Measurements from ENCODE around the gene C14orf119. TPM values are rescaled to one million over a fixed set of nuclear protein-coding genes. Genes with fewer than 3 reads are reported as not detected.

Gene C14orf119
- total RNA-seq, 1 experiment from 2014 or later = 46.8 TPM

DNA sequence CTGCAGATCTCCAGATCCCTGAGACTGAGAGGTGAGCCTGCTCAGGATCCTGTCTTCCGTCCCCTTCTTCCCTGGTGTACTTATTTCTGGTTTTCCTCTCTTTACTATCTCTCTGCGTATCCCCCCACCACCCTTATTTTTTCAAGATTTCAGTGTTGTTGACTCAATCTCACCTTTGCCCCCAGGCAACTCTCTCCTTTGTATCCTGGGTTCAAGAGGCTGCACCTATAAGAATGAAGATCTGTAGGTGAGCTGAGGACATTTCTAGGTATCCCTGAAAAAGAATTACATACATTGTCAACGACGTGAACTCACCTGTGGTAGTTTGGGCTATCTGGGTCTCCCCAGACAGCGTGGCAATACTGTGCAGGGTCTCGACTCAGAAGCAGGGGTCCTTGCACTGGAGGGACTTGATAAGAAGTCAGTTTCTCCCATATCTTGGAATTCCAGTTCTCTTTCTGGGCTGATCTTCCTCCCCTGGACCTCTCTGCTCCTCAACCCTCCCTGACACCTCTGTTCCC, 8.8 kb downstream of the C14orf119 start:
- DNase-seq (ENCODE audit: low read depth, low spot score) = no peak
- H3K27ac ChIP-seq (ENCODE audit: low read depth, low read length) = no peak overlapping the region
- intact Hi-C loops (cut with micrococcal nuclease) = no loop called here
- ChIA-PET RAD21 (ENCODE audit: low non-redundant PET in 1 of 2, low total read pairs in 2 of 2, uncharacterized antibody in 2 of 2, unreplicated experiment in 2 of 2) (no interaction called here), CTCF (interaction anchor here (0.9 to 1.1 kb wide), 2 partner anchors 16 to 35 kb away, joined by 3 read pairs; no protein-coding TSS in a partner anchor), POLR2A (interaction anchor here (1.5 kb wide), 1 partner anchor 9 kb away, joined by 7 read pairs; the partner anchor contains the start of genes ACIN1 and C14orf119)
- no peak for ATAC-seq
- no peak overlapping the region for H3K4me2 ChIP-seq (ENCODE audit: low read length)
- H3K79me2 ChIP-seq (ENCODE audit: insufficient read depth, low read length) = 0 out of 2 replicates have a peak, but pooled peaks cover 1% of the 10 kb centered on the region
- no peak overlapping the region for H3K9ac ChIP-seq (ENCODE audit: low read length)
- no peak overlapping the region for H2AFZ ChIP-seq (ENCODE audit: low read depth, low read length, poor library complexity, severe bottlenecking)
- no peaks in the 10 kb centered on the region for H3K9me2 ChIP-seq (ENCODE audit: insufficient read depth)
- H4K20me1 ChIP-seq (ENCODE audit: insufficient read depth) = no peaks in the 10 kb centered on the region
- H3K4me1 ChIP-seq (ENCODE audit: control insufficient read depth in 1 of 2, insufficient read depth in 2 of 2, low read length in 2 of 2) = no peaks in the 10 kb centered on the region
- no peak for TF ChIP-seq CBX3 (IDR thresholded peaks at IDR 0.05; ENCODE audit: low read depth)
- TF ChIP-seq REST (IDR thresholded peaks at IDR 0.05; ENCODE audit: low read depth) = no peak
- TF ChIP-seq EZH2phosphoT487 (IDR thresholded peaks at IDR 0.05; ENCODE audit: borderline replicate concordance) = no peak
- TF ChIP-seq ZBTB33 (IDR thresholded peaks at IDR 0.05; ENCODE audit: extremely low read depth, insufficient replicate concordance, low read length) = no peak
- TF ChIP-seq ELF1 (IDR thresholded peaks at IDR 0.05; ENCODE audit: borderline replicate concordance, low read depth) = no peak
- no peak for TF ChIP-seq CTCF (IDR thresholded peaks at IDR 0.05 in 2 of 3, conservative IDR thresholded peaks at IDR 0.05 in 1 of 3; ENCODE audit: borderline replicate concordance in 1 of 3, insufficient read depth in 1 of 3, low read depth in 2 of 3, low read length in 2 of 3)
- no peak for TF ChIP-seq SIN3A (IDR thresholded peaks at IDR 0.05; ENCODE audit: low read depth)
- H3K27me3 ChIP-seq (ENCODE audit: insufficient read depth, low read length) = no peaks in the 10 kb centered on the region; the same call in 1 of the 2 replicates
- H3K9me3 ChIP-seq (ENCODE audit: control insufficient read depth in 1 of 2, insufficient read depth in 1 of 2, low read depth in 1 of 2, low read length in 2 of 2) = no peaks in the 10 kb centered on the region
- no TSS peak for BruUV-seq (replicated peaks)
- peaks cover under 1% of the 10 kb centered on the region in 2 experiments; a peak in 2 of 4 replicates for H3K36me3 ChIP-seq (ENCODE audit: control insufficient read depth in 1 of 2, insufficient read depth in 2 of 2, low read length in 2 of 2)
- no peak overlapping the region for H3K4me3 ChIP-seq (replicated peaks in 1 of 2; ENCODE audit: low read depth in 1 of 2, low read length in 2 of 2)

Data from HCT116 (cell line).